ENCODE measurements around the gene ARRDC4.

ARRDC4 gene

GRCh38 chr15:97953748-97954147, 6.8 kb upstream of the ARRDC4 start:
- Mint-ChIP-seq H3K27me3 (peaks cover 8% of the 10 kb centered on the region), H3K4me3 (no peak overlapping the region), H3K9me3 (no peaks in the 10 kb centered on the region), H3K36me3 (ENCODE audit: low read depth) (no peaks in the 10 kb centered on the region), H3K4me1 (ENCODE audit: low read depth) (peaks cover 6% of the 10 kb centered on the region), H3K27ac (no peak overlapping the region)
- intact Hi-C loops (cut with micrococcal nuclease) = no loop called here

- H3K4me3 Mint-ChIP-seq = no peak overlapping the region
- H3K27ac Mint-ChIP-seq = no peak overlapping the region
- intact Hi-C loops (cut with micrococcal nuclease) = no loop called here
- H3K36me3 Mint-ChIP-seq (ENCODE audit: low read depth) = no peaks in the 10 kb centered on the region
- H3K9me3 Mint-ChIP-seq = no peaks in the 10 kb centered on the region
- H3K27me3 Mint-ChIP-seq = peaks cover 8% of the 10 kb centered on the region
- H3K4me1 Mint-ChIP-seq (ENCODE audit: low read depth) = peaks cover 17% of the 10 kb centered on the region
Measured at GRCh38 chr15:97955035-97955434, 5.5 kb upstream of the ARRDC4 start.

- Mint-ChIP-seq H3K27ac (no peak overlapping the region), H3K27me3 (peaks cover 8% of the 10 kb centered on the region), H3K4me1 (ENCODE audit: low read depth) (peaks cover 17% of the 10 kb centered on the region), H3K9me3 (no peaks in the 10 kb centered on the region), H3K4me3 (no peak overlapping the region), H3K36me3 (ENCODE audit: low read depth) (no peaks in the 10 kb centered on the region)
- intact Hi-C loops (cut with micrococcal nuclease) = no loop called here
Measured at GRCh38 chr15:97955529-97955928, 5.0 kb upstream of the ARRDC4 start.

GRCh38 chr15:97959724-97960363, 659 bp upstream of the ARRDC4 start:
- Mint-ChIP-seq H3K4me3 (peak overlapping the region; percentile 95), H3K9me3 (no peaks in the 10 kb centered on the region), H3K27me3 (peaks cover 3% of the 10 kb centered on the region), H3K4me1 (ENCODE audit: low read depth) (peaks cover 37% of the 10 kb centered on the region), H3K27ac (peak overlapping the region; percentile 96), H3K36me3 (ENCODE audit: low read depth) (peaks cover 38% of the 10 kb centered on the region)
- intact Hi-C loops (cut with micrococcal nuclease) = loop anchor here (2.0 to 10.0 kb wide), 6 partner anchors 37 to 1955 kb away; partner anchors contain the start of gene LRRC28

- Mint-ChIP-seq H3K36me3 (ENCODE audit: low read depth) (peaks cover 52% of the 10 kb centered on the region), H3K27me3 (no peaks in the 10 kb centered on the region), H3K4me1 (ENCODE audit: low read depth) (peaks cover 51% of the 10 kb centered on the region), H3K9me3 (no peaks in the 10 kb centered on the region), H3K4me3 (peak overlapping the region; percentile 95), H3K27ac (peak overlapping the region; percentile 96)
- intact Hi-C loops (cut with micrococcal nuclease) = loop anchor here (2.0 to 10.0 kb wide), 6 partner anchors 36 to 1953 kb away; partner anchors contain the start of gene LRRC28
Measured at GRCh38 chr15:97961067-97961954, 808 bp downstream of the ARRDC4 start.

- intact Hi-C loops (cut with micrococcal nuclease) = loop anchor here (5.0 to 10.0 kb wide), 5 partner anchors 35 to 1953 kb away; partner anchors contain the start of gene LRRC28
- Mint-ChIP-seq H3K9me3 (no peaks in the 10 kb centered on the region), H3K27ac (peak overlapping the region; percentile 96), H3K27me3 (no peaks in the 10 kb centered on the region), H3K4me3 (peak overlapping the region; percentile 95), H3K36me3 (ENCODE audit: low read depth) (peaks cover 58% of the 10 kb centered on the region), H3K4me1 (ENCODE audit: low read depth) (peaks cover 51% of the 10 kb centered on the region)
Measured at GRCh38 chr15:97962263-97962662, 1.8 kb downstream of the ARRDC4 start.

- Mint-ChIP-seq H3K36me3 (ENCODE audit: low read depth) (peaks cover 70% of the 10 kb centered on the region), H3K9me3 (no peaks in the 10 kb centered on the region), H3K27me3 (no peaks in the 10 kb centered on the region), H3K4me3 (peak overlapping the region; percentile 95), H3K27ac (peak overlapping the region; percentile 96), H3K4me1 (ENCODE audit: low read depth) (peaks cover 48% of the 10 kb centered on the region)
- intact Hi-C loops (cut with micrococcal nuclease) = loop anchor here (5.0 to 10.0 kb wide), 5 partner anchors 34 to 1951 kb away; partner anchors contain the start of gene LRRC28
Measured at GRCh38 chr15:97963779-97964178, 3.3 kb downstream of the ARRDC4 start.

GRCh38 chr15:97966246-97966645, 5.7 kb downstream of the ARRDC4 start:
- intact Hi-C loops (cut with micrococcal nuclease) = loop anchor here (10.0 kb wide), 1 partner anchor 1949 kb away; no protein-coding TSS in a partner anchor
- H3K36me3 Mint-ChIP-seq (ENCODE audit: low read depth) = peaks cover 93% of the 10 kb centered on the region
- H3K27me3 Mint-ChIP-seq = no peaks in the 10 kb centered on the region
- peaks cover 40% of the 10 kb centered on the region for H3K4me1 Mint-ChIP-seq (ENCODE audit: low read depth)
- peak overlapping the region; percentile 52 for H3K4me3 Mint-ChIP-seq
- peak overlapping the region; percentile 57 for H3K27ac Mint-ChIP-seq
- H3K9me3 Mint-ChIP-seq = no peaks in the 10 kb centered on the region

GRCh38 chr15:97966924-97967620, 6.6 kb downstream of the ARRDC4 start:
- H3K27ac Mint-ChIP-seq = no peak overlapping the region
- H3K4me3 Mint-ChIP-seq = no peak overlapping the region
- H3K36me3 Mint-ChIP-seq (ENCODE audit: low read depth) = peaks cover 93% of the 10 kb centered on the region
- H3K9me3 Mint-ChIP-seq = no peaks in the 10 kb centered on the region
- no peaks in the 10 kb centered on the region for H3K27me3 Mint-ChIP-seq
- H3K4me1 Mint-ChIP-seq (ENCODE audit: low read depth) = peaks cover 44% of the 10 kb centered on the region
- intact Hi-C loops (cut with micrococcal nuclease) = loop anchor here (10.0 kb wide), 1 partner anchor 1948 kb away; no protein-coding TSS in a partner anchor

GRCh38 chr15:97967881-97968280, 7.4 kb downstream of the ARRDC4 start:
- intact Hi-C loops (cut with micrococcal nuclease) = loop anchor here (10.0 kb wide), 1 partner anchor 1947 kb away; no protein-coding TSS in a partner anchor
- Mint-ChIP-seq H3K27ac (no peak overlapping the region), H3K4me1 (ENCODE audit: low read depth) (peaks cover 42% of the 10 kb centered on the region), H3K36me3 (ENCODE audit: low read depth) (peaks cover 93% of the 10 kb centered on the region), H3K4me3 (no peak overlapping the region), H3K27me3 (no peaks in the 10 kb centered on the region), H3K9me3 (no peaks in the 10 kb centered on the region)

- no peak overlapping the region for H3K27ac Mint-ChIP-seq
- H3K9me3 Mint-ChIP-seq = no peaks in the 10 kb centered on the region
- no peak overlapping the region for H3K4me3 Mint-ChIP-seq
- peaks cover 38% of the 10 kb centered on the region for H3K4me1 Mint-ChIP-seq (ENCODE audit: low read depth)
- H3K36me3 Mint-ChIP-seq (ENCODE audit: low read depth) = peaks cover 93% of the 10 kb centered on the region
- H3K27me3 Mint-ChIP-seq = no peaks in the 10 kb centered on the region
- intact Hi-C loops (cut with micrococcal nuclease) = loop anchor here (10.0 kb wide), 1 partner anchor 1946 kb away; no protein-coding TSS in a partner anchor
Measured at GRCh38 chr15:97968380-97968779, 7.9 kb downstream of the ARRDC4 start.

- no peaks in the 10 kb centered on the region for H3K27me3 Mint-ChIP-seq
- no peaks in the 10 kb centered on the region for H3K9me3 Mint-ChIP-seq
- no peak overlapping the region for H3K27ac Mint-ChIP-seq
- H3K4me3 Mint-ChIP-seq = no peak overlapping the region
- peaks cover 77% of the 10 kb centered on the region for H3K36me3 Mint-ChIP-seq (ENCODE audit: low read depth)
- intact Hi-C loops (cut with micrococcal nuclease) = no loop called here
- peaks cover 7% of the 10 kb centered on the region for H3K4me1 Mint-ChIP-seq (ENCODE audit: low read depth)
Measured at GRCh38 chr15:97972366-97972765, 11.9 kb downstream of the ARRDC4 start.

- intact Hi-C loops (cut with micrococcal nuclease) = loop anchor here (5.0 kb wide), 1 partner anchor 101 kb away; no protein-coding TSS in a partner anchor
- Mint-ChIP-seq H3K9me3 (no peaks in the 10 kb centered on the region), H3K27me3 (no peaks in the 10 kb centered on the region), H3K4me1 (ENCODE audit: low read depth) (peaks cover 19% of the 10 kb centered on the region), H3K36me3 (ENCODE audit: low read depth) (peaks cover 43% of the 10 kb centered on the region), H3K4me3 (no peak overlapping the region), H3K27ac (no peak overlapping the region)
Measured at GRCh38 chr15:97976129-97976528, 15.6 kb downstream of the ARRDC4 start.
